ENCODE measurements around the gene PRMT7. TPM values are rescaled to one million over a fixed set of nuclear protein-coding genes. Genes with fewer than 3 reads are reported as not detected.

PRMT7 gene
- total RNA-seq, 4 donors from 2014 or later: 11.5 to 34.9 (median 27.4) TPM

Small RNA genes lying within 50 kb of the gene (small RNA-seq; reads per million reads assigned to genes)
- gene RNU4-30P: 0 reads per million in 4 donors
- 0 reads per million in 4 donors for gene RNU6-1262P

Other genes starting within 250 kb of the PRMT7 start
- gene NFATC3, start 225.6 kb upstream of the PRMT7 start, total RNA-seq: 10 to 100 TPM; 42.4 to 50.6 (median 49.3) TPM
- 1 to 10 TPM in 1 of 4 donors, under 1 TPM in 1, not detected in 2; 0.13 to 2.9 TPM for gene ESRP2, start 74.9 kb upstream of the PRMT7 start, total RNA-seq
- gene PLA2G15, start 65.6 kb upstream of the PRMT7 start, total RNA-seq: 10 to 100 TPM in 3 of 4 donors, 1 to 10 TPM in 1; 4.5 to 18.0 (median 11.7) TPM
- gene SLC7A6, start 46.5 kb upstream of the PRMT7 start, total RNA-seq: 10 to 100 TPM; 19.1 to 51.5 (median 33.7) TPM
- 10 to 100 TPM; 10.4 to 18.2 (median 11.2) TPM for gene SLC7A6OS, start 73 bp upstream of the PRMT7 start, total RNA-seq
- gene SMPD3, start 137.5 kb downstream of the PRMT7 start, total RNA-seq: under 1 TPM in 3 of 4 donors, not detected in 1; 0.08 to 0.94 (median 0.77) TPM
- gene ZFP90, start 228.3 kb downstream of the PRMT7 start, total RNA-seq: 10 to 100 TPM; 21.3 to 38.2 (median 27.3) TPM

All from gastroesophageal sphincter (tissue), 4 donors.